HG03354 (cell line): ENCODE results near the gene PIM2.
"Not testable (repeated sequence)": the region's sequence is repeated elsewhere in the genome, so short reads cannot be mapped to it uniquely, and the experiment has no call there.

Experiments used
- ATAC-seq: cut with Tn5 transposase; IDR thresholded peaks from one replicate; pipeline ENCODE4 v1.9.1; 2021; ENCODE audit warnings: mild to moderate bottlenecking; ENCODE audit not compliant: unreplicated experiment, poor library complexity, severe bottlenecking

The PIM2 gene

GRCh38 chrX:48891402-48892288 lies 27.2 kb downstream of the PIM2 start:
- ATAC-seq, result peak; percentile 79

GRCh38 chrX:48890934-48891401 lies 27.9 kb downstream of the PIM2 start:
- peak; percentile 44 for ATAC-seq

- no peak for ATAC-seq
Observed at GRCh38 chrX:48890296-48890925, 28.4 kb downstream of the PIM2 start.

GRCh38 chrX:48886586-48886985 lies 32.2 kb downstream of the PIM2 start:
- not testable (repeated sequence) for ATAC-seq

- ATAC-seq, result no peak
Observed at GRCh38 chrX:48883729-48884128, 35.1 kb downstream of the PIM2 start.

GRCh38 chrX:48876944-48877343 lies 41.9 kb downstream of the PIM2 start:
- ATAC-seq, result not testable (repeated sequence)

GRCh38 chrX:48872017-48872416 lies 46.8 kb downstream of the PIM2 start:
- not testable (repeated sequence) for ATAC-seq

- no peak for ATAC-seq
Observed at GRCh38 chrX:48864210-48864609, 54.6 kb downstream of the PIM2 start.
